GM23338 (cell line): Measurements from ENCODE around the gene TFPT. TPM values are rescaled to one million over a fixed set of nuclear protein-coding genes. Genes with fewer than 3 reads are reported as not detected.

ENCODE experiments used
- CREB1 ChIP-seq: fragments of 250-450 bp; sonication (Bioruptor Pico); IDR thresholded peaks from 2 replicates; pipeline ENCODE4 v1.5.0; 2020; ENCODE audit warnings: low read depth, mild to moderate bottlenecking, moderate library complexity
- EZH2 ChIP-seq: fragments of 200-600 bp; sonication (generic); IDR thresholded peaks from one replicate; pipeline ENCODE4 v1.8.0; 2017; ENCODE audit warnings: antibody characterized with exemption, mild to moderate bottlenecking, low read depth; ENCODE audit not compliant: unreplicated experiment
- EZH2phosphoT487 ChIP-seq: fragments of 200-600 bp; sonication (generic); IDR thresholded peaks from one replicate; pipeline ENCODE4 v1.8.1; 2018; ENCODE audit warnings: antibody characterized with exemption; ENCODE audit not compliant: unreplicated experiment
- POLR2AphosphoS5 ChIP-seq: IDR thresholded peaks from 2 replicates; pipeline ENCODE4 v1.6.1; 2016; ENCODE audit warnings: antibody characterized with exemption, low read depth
- STAT1 ChIP-seq: IDR thresholded peaks from one replicate; pipeline ENCODE4 v1.6.1; 2016; ENCODE audit warnings: antibody characterized with exemption; ENCODE audit not compliant: unreplicated experiment
- polyA plus RNA-seq: library from polyadenylated mRNA; unstranded; fragments of >200 nt; fragmentation: Nextera tagmentation; extraction: Ambion mirVana; gene quantifications from 2 replicates; pipeline ENCODE4 v1.2.1, GENCODE V29; 2016
- total RNA-seq: library from RNA; depleted of rRNA; stranded (reverse); fragments of >200 nt; shearing (Covaris generic); gene quantifications from 2 replicates; pipeline ENCODE4 v1.2.3, GENCODE V29; 2014
- TF ChIP-seq, protein P1 (sequence below): fragments of 250-450 bp; sonication (Bioruptor Pico); IDR thresholded peaks from 2 replicates; pipeline ENCODE4 v1.5.0; 2020; ENCODE audit warnings: mild to moderate bottlenecking, moderate library complexity
- TF ChIP-seq, protein P2 (sequence below): IDR thresholded peaks from one replicate; pipeline ENCODE4 v1.6.1; 2018; ENCODE audit warnings: antibody characterized with exemption; ENCODE audit not compliant: unreplicated experiment

The TFPT gene
- total and polyA plus RNA-seq, 2 experiments from 2014 or later: 12.0 to 18.3 TPM

- TF ChIP-seq, protein P1, sequence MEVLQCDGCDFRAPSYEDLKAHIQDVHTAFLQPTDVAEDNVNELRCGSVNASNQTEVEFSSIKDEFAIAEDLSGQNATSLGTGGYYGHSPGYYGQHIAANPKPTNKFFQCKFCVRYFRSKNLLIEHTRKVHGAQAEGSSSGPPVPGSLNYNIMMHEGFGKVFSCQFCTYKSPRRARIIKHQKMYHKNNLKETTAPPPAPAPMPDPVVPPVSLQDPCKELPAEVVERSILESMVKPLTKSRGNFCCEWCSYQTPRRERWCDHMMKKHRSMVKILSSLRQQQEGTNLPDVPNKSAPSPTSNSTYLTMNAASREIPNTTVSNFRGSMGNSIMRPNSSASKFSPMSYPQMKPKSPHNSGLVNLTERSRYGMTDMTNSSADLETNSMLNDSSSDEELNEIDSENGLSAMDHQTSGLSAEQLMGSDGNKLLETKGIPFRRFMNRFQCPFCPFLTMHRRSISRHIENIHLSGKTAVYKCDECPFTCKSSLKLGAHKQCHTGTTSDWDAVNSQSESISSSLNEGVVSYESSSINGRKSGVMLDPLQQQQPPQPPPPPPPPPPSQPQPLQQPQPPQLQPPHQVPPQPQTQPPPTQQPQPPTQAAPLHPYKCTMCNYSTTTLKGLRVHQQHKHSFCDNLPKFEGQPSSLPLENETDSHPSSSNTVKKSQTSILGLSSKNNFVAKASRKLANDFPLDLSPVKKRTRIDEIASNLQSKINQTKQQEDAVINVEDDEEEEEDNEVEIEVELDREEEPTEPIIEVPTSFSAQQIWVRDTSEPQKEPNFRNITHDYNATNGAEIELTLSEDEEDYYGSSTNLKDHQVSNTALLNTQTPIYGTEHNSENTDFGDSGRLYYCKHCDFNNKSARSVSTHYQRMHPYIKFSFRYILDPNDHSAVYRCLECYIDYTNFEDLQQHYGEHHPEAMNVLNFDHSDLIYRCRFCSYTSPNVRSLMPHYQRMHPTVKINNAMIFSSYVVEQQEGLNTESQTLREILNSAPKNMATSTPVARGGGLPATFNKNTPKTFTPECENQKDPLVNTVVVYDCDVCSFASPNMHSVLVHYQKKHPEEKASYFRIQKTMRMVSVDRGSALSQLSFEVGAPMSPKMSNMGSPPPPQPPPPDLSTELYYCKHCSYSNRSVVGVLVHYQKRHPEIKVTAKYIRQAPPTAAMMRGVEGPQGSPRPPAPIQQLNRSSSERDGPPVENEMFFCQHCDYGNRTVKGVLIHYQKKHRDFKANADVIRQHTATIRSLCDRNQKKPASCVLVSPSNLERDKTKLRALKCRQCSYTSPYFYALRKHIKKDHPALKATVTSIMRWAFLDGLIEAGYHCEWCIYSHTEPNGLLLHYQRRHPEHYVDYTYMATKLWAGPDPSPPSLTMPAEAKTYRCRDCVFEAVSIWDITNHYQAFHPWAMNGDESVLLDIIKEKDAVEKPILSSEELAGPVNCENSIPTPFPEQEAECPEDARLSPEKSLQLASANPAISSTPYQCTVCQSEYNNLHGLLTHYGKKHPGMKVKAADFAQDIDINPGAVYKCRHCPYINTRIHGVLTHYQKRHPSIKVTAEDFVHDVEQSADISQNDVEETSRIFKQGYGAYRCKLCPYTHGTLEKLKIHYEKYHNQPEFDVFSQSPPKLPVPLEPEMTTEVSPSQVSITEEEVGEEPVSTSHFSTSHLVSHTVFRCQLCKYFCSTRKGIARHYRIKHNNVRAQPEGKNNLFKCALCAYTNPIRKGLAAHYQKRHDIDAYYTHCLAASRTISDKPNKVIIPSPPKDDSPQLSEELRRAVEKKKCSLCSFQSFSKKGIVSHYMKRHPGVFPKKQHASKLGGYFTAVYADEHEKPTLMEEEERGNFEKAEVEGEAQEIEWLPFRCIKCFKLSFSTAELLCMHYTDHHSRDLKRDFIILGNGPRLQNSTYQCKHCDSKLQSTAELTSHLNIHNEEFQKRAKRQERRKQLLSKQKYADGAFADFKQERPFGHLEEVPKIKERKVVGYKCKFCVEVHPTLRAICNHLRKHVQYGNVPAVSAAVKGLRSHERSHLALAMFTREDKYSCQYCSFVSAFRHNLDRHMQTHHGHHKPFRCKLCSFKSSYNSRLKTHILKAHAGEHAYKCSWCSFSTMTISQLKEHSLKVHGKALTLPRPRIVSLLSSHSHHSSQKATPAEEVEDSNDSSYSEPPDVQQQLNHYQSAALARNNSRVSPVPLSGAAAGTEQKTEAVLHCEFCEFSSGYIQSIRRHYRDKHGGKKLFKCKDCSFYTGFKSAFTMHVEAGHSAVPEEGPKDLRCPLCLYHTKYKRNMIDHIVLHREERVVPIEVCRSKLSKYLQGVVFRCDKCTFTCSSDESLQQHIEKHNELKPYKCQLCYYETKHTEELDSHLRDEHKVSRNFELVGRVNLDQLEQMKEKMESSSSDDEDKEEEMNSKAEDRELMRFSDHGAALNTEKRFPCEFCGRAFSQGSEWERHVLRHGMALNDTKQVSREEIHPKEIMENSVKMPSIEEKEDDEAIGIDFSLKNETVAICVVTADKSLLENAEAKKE (CRISPR knock-in tag): no peak
- TF ChIP-seq STAT1 (no peak), EZH2 (no peak), POLR2AphosphoS5 (no peak; the same call in 1 of the 2 replicates), EZH2phosphoT487 (no peak), CREB1 (no peak)
- TF ChIP-seq, protein P2, sequence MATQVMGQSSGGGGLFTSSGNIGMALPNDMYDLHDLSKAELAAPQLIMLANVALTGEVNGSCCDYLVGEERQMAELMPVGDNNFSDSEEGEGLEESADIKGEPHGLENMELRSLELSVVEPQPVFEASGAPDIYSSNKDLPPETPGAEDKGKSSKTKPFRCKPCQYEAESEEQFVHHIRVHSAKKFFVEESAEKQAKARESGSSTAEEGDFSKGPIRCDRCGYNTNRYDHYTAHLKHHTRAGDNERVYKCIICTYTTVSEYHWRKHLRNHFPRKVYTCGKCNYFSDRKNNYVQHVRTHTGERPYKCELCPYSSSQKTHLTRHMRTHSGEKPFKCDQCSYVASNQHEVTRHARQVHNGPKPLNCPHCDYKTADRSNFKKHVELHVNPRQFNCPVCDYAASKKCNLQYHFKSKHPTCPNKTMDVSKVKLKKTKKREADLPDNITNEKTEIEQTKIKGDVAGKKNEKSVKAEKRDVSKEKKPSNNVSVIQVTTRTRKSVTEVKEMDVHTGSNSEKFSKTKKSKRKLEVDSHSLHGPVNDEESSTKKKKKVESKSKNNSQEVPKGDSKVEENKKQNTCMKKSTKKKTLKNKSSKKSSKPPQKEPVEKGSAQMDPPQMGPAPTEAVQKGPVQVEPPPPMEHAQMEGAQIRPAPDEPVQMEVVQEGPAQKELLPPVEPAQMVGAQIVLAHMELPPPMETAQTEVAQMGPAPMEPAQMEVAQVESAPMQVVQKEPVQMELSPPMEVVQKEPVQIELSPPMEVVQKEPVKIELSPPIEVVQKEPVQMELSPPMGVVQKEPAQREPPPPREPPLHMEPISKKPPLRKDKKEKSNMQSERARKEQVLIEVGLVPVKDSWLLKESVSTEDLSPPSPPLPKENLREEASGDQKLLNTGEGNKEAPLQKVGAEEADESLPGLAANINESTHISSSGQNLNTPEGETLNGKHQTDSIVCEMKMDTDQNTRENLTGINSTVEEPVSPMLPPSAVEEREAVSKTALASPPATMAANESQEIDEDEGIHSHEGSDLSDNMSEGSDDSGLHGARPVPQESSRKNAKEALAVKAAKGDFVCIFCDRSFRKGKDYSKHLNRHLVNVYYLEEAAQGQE: no peak
Observed at GRCh38 chr19:54114340-54115108, 933 bp downstream of the TFPT start (continued).
